Astrocyte of the cerebellum (primary cell): ENCODE measurements around the gene DPH7.

ENCODE experiments used
- DNase-seq: peaks from one replicate; pipeline ENCODE4 v3.0.0-alpha.2; 2011; ENCODE audit warnings: low read depth
- H3K4me3 ChIP-seq: 2 replicates; pipeline ENCODE4 v1.5.1; 2011; ENCODE audit warnings: mild to moderate bottlenecking, low read depth, low read length, moderate library complexity
- CTCF ChIP-seq: IDR thresholded peaks from 2 replicates; pipeline ENCODE4 v1.5.1; 2012; ENCODE audit warnings: low read length, low read depth, moderate library complexity, mild to moderate bottlenecking; ENCODE audit errors: missing control alignments
- in situ Hi-C: cut with HindIII; loops from 2 replicates; pipeline ENCODE4 v1.10.0; 2017; ENCODE audit warnings: low sequenced_read_pairs

The DPH7 gene

GRCh38 chr9:137619240-137620047, 40.7 kb upstream of the DPH7 start:
- in situ Hi-C loops: no loop called here
- H3K4me3 ChIP-seq: peak overlapping the region; percentile 80
- no peak for TF ChIP-seq CTCF
- DNase-seq: peak; percentile 15

GRCh38 chr9:137618105-137619067, 39.7 kb upstream of the DPH7 start, which contains the start of gene EHMT1:
Gene EHMT1 (plus strand): TSS chr9:137619005. CDS start chr9:137619029, 24 bp downstream.
- in situ Hi-C loops: no loop called here
- DNase-seq: peak; percentile 52
- no peak for TF ChIP-seq CTCF
- peak within 1 kb of the TSS; percentile 96 for H3K4me3 ChIP-seq

- TF ChIP-seq CTCF: no peak
- H3K4me3 ChIP-seq: no peak overlapping the region
- DNase-seq: no peak
- in situ Hi-C loops: no loop called here
These were observed 36.7 kb upstream of the DPH7 start for GRCh38 chr9:137615387-137615871.

GRCh38 chr9:137614631-137615386, 36.1 kb upstream of the DPH7 start:
- in situ Hi-C loops: no loop called here
- no peak overlapping the region for H3K4me3 ChIP-seq
- DNase-seq: no peak
- TF ChIP-seq CTCF: no peak

- H3K4me3 ChIP-seq: no peak overlapping the region
- no peak for DNase-seq
- TF ChIP-seq CTCF: no peak
- in situ Hi-C loops: no loop called here
These were observed 35.2 kb upstream of the DPH7 start for GRCh38 chr9:137613738-137614523.
